IMR-90 (cell line): ENCODE results near the gene FLT4. TPM values are rescaled to one million over a fixed set of nuclear protein-coding genes. Genes with fewer than 3 reads are reported as not detected.

Experiments used
- ATAC-seq: fragments of 200-7000 bp; cut with Tn5 transposase; 2 replicates; pipeline ENCODE4 v1.9.1; 2020; ENCODE audit warnings: low read depth, mild to moderate bottlenecking, moderate library complexity
- BruUV-seq: library from RNA; stranded (reverse); fragments of 400-500 nt; replicated peaks from 2 replicates; lab custom pipeline; 2021; lab: Mats Ljungman, UMichigan
- CTCF ChIA-PET: fragments of 300-600 bp; formaldehyde crosslinking; extraction: SDS; loops from one replicate; lab custom pipeline; 2021; ENCODE audit warnings: antibody characterized with exemption; lab: Yijun Ruan, JAX
- POLR2A ChIA-PET: fragments of 300-600 bp; sonication (Branson Sonifier 250); formaldehyde crosslinking; loops from one replicate; lab custom pipeline; 2022; ENCODE audit warnings: antibody characterized with exemption; ENCODE audit not compliant: unreplicated experiment; lab: Charles Lee
- DNase-seq: peaks from one replicate; pipeline ENCODE4 v3.0.0; 2013
- H2AFZ ChIP-seq: replicated peaks from 2 replicates; pipeline ENCODE3; 2013; ENCODE audit warnings: low read length, mild to moderate bottlenecking; ENCODE audit not compliant: poor library complexity
- H2AK5ac ChIP-seq: 2 replicates; pipeline ENCODE4 v1.6.1; 2013; ENCODE audit warnings: low read depth, low read length, inconsistent platforms
- H2AK9ac ChIP-seq: replicated peaks from 2 replicates; pipeline ENCODE3; 2013; ENCODE audit warnings: mild to moderate bottlenecking, low read depth, low read length, moderate library complexity; ENCODE audit not compliant: poor library complexity
- H2BK120ac ChIP-seq: 2 replicates; pipeline ENCODE4 v1.6.1; 2013; ENCODE audit warnings: low read depth, low read length, inconsistent platforms
- H2BK15ac ChIP-seq: 3 replicates; pipeline ENCODE4 v1.6.1; 2013; ENCODE audit warnings: low read depth, low read length, inconsistent platforms
- H2BK20ac ChIP-seq: 2 replicates; pipeline ENCODE4 v1.6.1; 2013; ENCODE audit warnings: low read depth, mild to moderate bottlenecking, inconsistent platforms, low read length, moderate library complexity
- H2BK5ac ChIP-seq: 2 replicates; pipeline ENCODE4 v1.6.1; 2013; ENCODE audit warnings: mild to moderate bottlenecking, low read depth, low read length, inconsistent platforms; ENCODE audit not compliant: poor library complexity, severe bottlenecking
- H3K14ac ChIP-seq: replicated peaks from 2 replicates; pipeline ENCODE4 v1.6.1; 2013; ENCODE audit warnings: low read depth, low read length, inconsistent platforms
- H3K18ac ChIP-seq: 2 replicates; pipeline ENCODE4 v1.6.1; 2013; ENCODE audit warnings: low read depth, low read length, control low read depth
- H3K23ac ChIP-seq: 2 replicates; pipeline ENCODE4 v1.6.1; 2013; ENCODE audit warnings: low read depth, low read length, inconsistent platforms
- H3K27ac ChIP-seq: 2 replicates; pipeline ENCODE4 v1.5.1; 2013; ENCODE audit warnings: mild to moderate bottlenecking, control low read depth, low read length; ENCODE audit not compliant: insufficient read depth
- H3K27me3 ChIP-seq: 2 replicates; pipeline ENCODE4 v1.6.1; 2013; ENCODE audit warnings: low read length; ENCODE audit not compliant: control insufficient read depth, insufficient read depth
- H3K36me3 ChIP-seq: 2 replicates; pipeline ENCODE4 v1.6.1; 2013; ENCODE audit warnings: low read length, mixed read lengths; ENCODE audit not compliant: control insufficient read depth, insufficient read depth
- H3K4ac ChIP-seq: 2 replicates; pipeline ENCODE4 v1.6.1; 2013; ENCODE audit warnings: low read depth, low read length, inconsistent platforms
- H3K4me1 ChIP-seq: 2 replicates; pipeline ENCODE4 v1.6.1; 2013; ENCODE audit warnings: low read length, mixed read lengths; ENCODE audit not compliant: control insufficient read depth, insufficient read depth
- H3K4me2 ChIP-seq: 2 replicates; pipeline ENCODE4 v1.6.1; 2013; ENCODE audit warnings: low read depth, mild to moderate bottlenecking, control low read depth, low read length, moderate library complexity
- H3K4me3 ChIP-seq: 2 replicates; pipeline ENCODE4 v1.5.1; 2013; ENCODE audit warnings: low read depth, mild to moderate bottlenecking, control low read depth, low read length, moderate library complexity; ENCODE audit not compliant: insufficient read depth
- H3K56ac ChIP-seq: 2 replicates; pipeline ENCODE4 v1.6.1; 2013; ENCODE audit warnings: low read length, inconsistent platforms; ENCODE audit not compliant: insufficient read depth; ENCODE audit errors: extremely low read depth
- H3K79me1 ChIP-seq, 2 experiments: 2 replicates each; pipeline ENCODE4 v1.6.1; 2013; ENCODE audit warnings: low read length in 2 of 2, inconsistent platforms in 1 of 2, low read depth in 1 of 2
- H3K9ac ChIP-seq: 2 replicates; pipeline ENCODE4 v1.6.1; 2013; ENCODE audit warnings: low read depth, low read length, control low read depth
- H3K9me1 ChIP-seq: 2 replicates; pipeline ENCODE4 v1.6.1; 2013; ENCODE audit warnings: low read length, inconsistent platforms; ENCODE audit not compliant: insufficient read depth
- H3K9me3 ChIP-seq: 2 replicates; pipeline ENCODE4 v1.6.1; 2013; ENCODE audit warnings: low read length; ENCODE audit not compliant: control insufficient read depth, insufficient read depth
- H4K20me1 ChIP-seq: 2 replicates; pipeline ENCODE4 v1.6.1; 2013; ENCODE audit warnings: low read length, inconsistent platforms; ENCODE audit not compliant: insufficient read depth
- H4K5ac ChIP-seq: 2 replicates; pipeline ENCODE4 v1.6.1; 2013; ENCODE audit warnings: mild to moderate bottlenecking, low read depth, low read length, control low read depth
- H4K8ac ChIP-seq, 2 experiments: 2 replicates each; pipeline ENCODE4 v1.6.1; 2013; ENCODE audit warnings: low read depth in 2 of 2, low read length in 2 of 2, control low read depth in 1 of 2, inconsistent platforms in 1 of 2
- H4K91ac ChIP-seq: 2 replicates; pipeline ENCODE4 v1.6.1; 2013; ENCODE audit warnings: low read depth, low read length, inconsistent platforms; ENCODE audit not compliant: insufficient read depth
- BHLHE40 ChIP-seq: fragments of 150-350 bp; IDR thresholded peaks from 2 replicates; pipeline ENCODE4 v1.6.1; 2016; ENCODE audit warnings: mild to moderate bottlenecking, low read depth, low read length
- CHD1 ChIP-seq: IDR thresholded peaks from 2 replicates; pipeline ENCODE4 v1.6.1; 2012; ENCODE audit warnings: low read depth, low read length, improper control_type of control experiment
- FOS ChIP-seq: fragments of 150-350 bp; IDR thresholded peaks from 2 replicates; pipeline ENCODE4 v1.6.1; 2016; ENCODE audit warnings: low read depth, low read length
- MAFK ChIP-seq: IDR thresholded peaks from 2 replicates; pipeline ENCODE4 v1.6.1; 2012; ENCODE audit warnings: low read depth, low read length, improper control_type of control experiment
- MAZ ChIP-seq: IDR thresholded peaks from 2 replicates; pipeline ENCODE4 v1.6.1; 2012; ENCODE audit warnings: low read depth, mild to moderate bottlenecking, low read length, improper control_type of control experiment, moderate library complexity, borderline replicate concordance
- MXI1 ChIP-seq: IDR thresholded peaks from 2 replicates; pipeline ENCODE4 v1.6.1; 2012; ENCODE audit warnings: low read depth, mild to moderate bottlenecking, low read length, moderate library complexity, borderline replicate concordance
- NFE2L2 ChIP-seq: fragments of 150-350 bp; IDR thresholded peaks from 2 replicates; pipeline ENCODE4 v1.6.1; 2016; ENCODE audit warnings: low read depth, mild to moderate bottlenecking, low read length
- POLR2A ChIP-seq: IDR thresholded peaks from 2 replicates; pipeline ENCODE4 v1.6.1; 2012; ENCODE audit warnings: mild to moderate bottlenecking, low read depth, low read length
- RAD21 ChIP-seq: IDR thresholded peaks from 2 replicates; pipeline ENCODE4 v1.6.1; 2012; ENCODE audit warnings: low read length, improper control_type of control experiment
- RCOR1 ChIP-seq: IDR thresholded peaks from 2 replicates; pipeline ENCODE4 v1.6.1; 2012; ENCODE audit warnings: mild to moderate bottlenecking, low read length, improper control_type of control experiment; ENCODE audit not compliant: insufficient replicate concordance
- RFX5 ChIP-seq: IDR thresholded peaks from 2 replicates; pipeline ENCODE4 v1.8.0; 2012; ENCODE audit warnings: low read depth, mild to moderate bottlenecking, low read length, moderate library complexity
- SMC3 ChIP-seq: fragments of 150-350 bp; IDR thresholded peaks from 2 replicates; pipeline ENCODE4 v1.6.1; 2016; ENCODE audit warnings: low read depth, mild to moderate bottlenecking, antibody characterized with exemption, low read length, moderate library complexity
- WGBS, 2 experiments: methylation state at CpG; one replicate each; pipeline versions ENCODE4 v1.1.5 to v1.1.7; 2013; ENCODE audit warnings: missing lambda C conversion rate in 2 of 2; ENCODE audit not compliant: insufficient read length in 1 of 2; ENCODE audit errors: extremely low coverage in 2 of 2; 5-methylcytosine and 5-hydroxymethylcytosine counted together
- dilution Hi-C: fragments of 300-500 bp; cut with HindIII; formaldehyde crosslinking; loops from one replicate; pipeline ENCODE4 v1.14.3; 2018; ENCODE audit warnings: low sequenced_read_pairs; ENCODE audit not compliant: unreplicated experiment
- in situ Hi-C: fragments of 300-500 bp; cut with MboI; formaldehyde crosslinking; loops from 3 replicates; pipeline ENCODE4 v1.14.3; 2019; ENCODE audit warnings: low sequenced_read_pairs, inconsistent platforms, mixed read lengths
- intact Hi-C: fragments of 100-400 bp; cut with micrococcal nuclease; formaldehyde crosslinking; loops from 2 replicates; pipeline ENCODE4 v1.10.0; 2022
- polyA plus RNA-seq, 3 experiments: library from polyadenylated mRNA; depleted of rRNA; stranded (reverse); fragments of >200 nt; gene quantifications; 2 replicates each; pipeline ENCODE4 v1.2.3, GENCODE V29; 2012; ENCODE audit warnings: low replicate concordance in 1 of 3
- total RNA-seq: library from RNA; depleted of rRNA; stranded (reverse); fragments of >200 nt; gene quantifications from 2 replicates; pipeline ENCODE4 v1.2.3, GENCODE V29; 2012
- TF ChIP-seq, protein P1 (sequence below): conservative IDR thresholded peaks from 2 replicates; pipeline ENCODE4 v1.5.1; 2012; ENCODE audit warnings: mild to moderate bottlenecking, low read depth, low read length, improper control_type of control experiment
- TF ChIP-seq, protein P2 (sequence below): fragments of 150-350 bp; IDR thresholded peaks from 2 replicates; pipeline ENCODE4 v1.6.1; 2017; ENCODE audit warnings: mild to moderate bottlenecking, antibody characterized with exemption, low read length, low read depth
- TF ChIP-seq, protein P3 (sequence below): fragments of 150-350 bp; IDR thresholded peaks from 2 replicates; pipeline ENCODE4 v1.6.1; 2016; ENCODE audit warnings: low read depth, mild to moderate bottlenecking, low read length, moderate library complexity, borderline replicate concordance

The FLT4 gene
- total and polyA plus RNA-seq, 2 of the 4 experiments (the other 2 are of a cell fraction): under 0.01 to 0.07 TPM

DNA sequence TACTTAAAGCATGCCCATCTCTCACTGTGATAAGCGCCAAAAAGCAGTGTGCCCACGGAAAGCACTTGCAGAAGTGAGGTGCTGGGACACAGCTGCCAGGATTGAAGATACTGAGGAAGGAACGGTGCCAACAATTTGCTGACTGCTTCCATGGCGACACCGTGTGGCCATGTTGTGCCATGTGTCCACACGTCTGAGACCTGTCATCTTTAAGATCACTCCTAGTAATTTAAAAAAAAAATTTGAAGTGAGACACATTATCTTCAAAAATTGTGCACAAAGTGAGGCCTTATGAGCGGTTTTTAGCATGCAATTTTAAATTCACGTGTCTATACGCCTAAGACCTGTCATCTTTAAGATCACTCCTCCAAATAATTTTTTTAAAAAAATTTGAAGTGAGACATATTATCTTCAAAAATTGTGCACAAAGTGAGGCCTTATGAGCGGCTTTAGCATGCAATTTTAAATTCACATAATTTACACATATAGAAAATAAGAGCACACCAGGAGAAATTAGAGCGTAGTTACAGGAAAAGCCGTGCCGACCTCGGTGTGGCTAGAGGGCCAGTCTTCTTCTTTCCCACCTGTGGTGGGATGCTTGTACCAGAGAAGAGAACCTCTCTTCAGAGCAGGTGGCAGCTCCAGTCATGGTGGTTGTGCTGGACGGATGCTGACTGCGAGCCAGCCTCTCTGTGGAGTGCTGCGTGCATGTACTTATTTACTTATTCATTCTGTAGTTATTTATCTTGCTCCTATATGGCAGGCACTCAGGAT lies 21.4 kb upstream of the FLT4 start:
- H3K4ac ChIP-seq: no peak overlapping the region
- no peak overlapping the region for H4K5ac ChIP-seq
- H4K20me1 ChIP-seq: no peaks in the 10 kb centered on the region
- no peaks in the 10 kb centered on the region for H3K36me3 ChIP-seq
- ATAC-seq (peak; percentile 72), DNase-seq (peak; percentile 37)
- BruUV-seq: no TSS peak
- whole genome bisulfite sequencing, 2 experiments: no CpG with 5 or more reads among the region's 17 CpGs
- no peak overlapping the region for H3K4me3 ChIP-seq
- in situ Hi-C loops (no loop called here), intact Hi-C loops (loop anchor here (1.0 to 5.0 kb wide), 2 partner anchors 198 to 377 kb away; no protein-coding TSS in a partner anchor), dilution Hi-C loops (no loop called here)
- H3K18ac ChIP-seq: no peak overlapping the region
- no peak overlapping the region for H3K56ac ChIP-seq
- no peak overlapping the region for H3K14ac ChIP-seq
- no peak overlapping the region for H2AK9ac ChIP-seq
- H3K4me2 ChIP-seq: no peak overlapping the region
- H3K9ac ChIP-seq: no peak overlapping the region
- no peaks in the 10 kb centered on the region for H3K4me1 ChIP-seq
- no peak overlapping the region for H2BK120ac ChIP-seq
- no peak overlapping the region for H2AFZ ChIP-seq
- H3K9me3 ChIP-seq: no peaks in the 10 kb centered on the region
- no peak overlapping the region for H2BK20ac ChIP-seq
- no peaks in the 10 kb centered on the region for H3K9me1 ChIP-seq
- H3K27ac ChIP-seq: no peak overlapping the region
- no peak overlapping the region for H2BK5ac ChIP-seq
- no peak overlapping the region for H2AK5ac ChIP-seq
- CTCF ChIA-PET: interaction anchor here (0.6 kb wide), 1 partner anchor 352 kb away, joined by 3 read pairs; no protein-coding TSS in a partner anchor
- H3K27me3 ChIP-seq: peaks cover 14% of the 10 kb centered on the region
- no peak overlapping the region for H3K23ac ChIP-seq
- H4K8ac ChIP-seq: no peak overlapping the region
- H4K91ac ChIP-seq: no peak overlapping the region
- POLR2A ChIA-PET: no interaction called here
- no peak overlapping the region for H2BK15ac ChIP-seq
- H3K79me1 ChIP-seq: no peaks in the 10 kb centered on the region
- TF ChIP-seq CHD1 (no peak), MXI1 (no peak), BHLHE40 (no peak), SMC3 (no peak; the same call in 1 of the 2 replicates), NFE2L2 (no peak), MAZ (no peak), RCOR1 (no peak), RFX5 (no peak), MAFK (no peak), RAD21 (peak; percentile 30; the same call in 1 of the 2 replicates), POLR2A (no peak), FOS (no peak)
- TF ChIP-seq, protein P1, sequence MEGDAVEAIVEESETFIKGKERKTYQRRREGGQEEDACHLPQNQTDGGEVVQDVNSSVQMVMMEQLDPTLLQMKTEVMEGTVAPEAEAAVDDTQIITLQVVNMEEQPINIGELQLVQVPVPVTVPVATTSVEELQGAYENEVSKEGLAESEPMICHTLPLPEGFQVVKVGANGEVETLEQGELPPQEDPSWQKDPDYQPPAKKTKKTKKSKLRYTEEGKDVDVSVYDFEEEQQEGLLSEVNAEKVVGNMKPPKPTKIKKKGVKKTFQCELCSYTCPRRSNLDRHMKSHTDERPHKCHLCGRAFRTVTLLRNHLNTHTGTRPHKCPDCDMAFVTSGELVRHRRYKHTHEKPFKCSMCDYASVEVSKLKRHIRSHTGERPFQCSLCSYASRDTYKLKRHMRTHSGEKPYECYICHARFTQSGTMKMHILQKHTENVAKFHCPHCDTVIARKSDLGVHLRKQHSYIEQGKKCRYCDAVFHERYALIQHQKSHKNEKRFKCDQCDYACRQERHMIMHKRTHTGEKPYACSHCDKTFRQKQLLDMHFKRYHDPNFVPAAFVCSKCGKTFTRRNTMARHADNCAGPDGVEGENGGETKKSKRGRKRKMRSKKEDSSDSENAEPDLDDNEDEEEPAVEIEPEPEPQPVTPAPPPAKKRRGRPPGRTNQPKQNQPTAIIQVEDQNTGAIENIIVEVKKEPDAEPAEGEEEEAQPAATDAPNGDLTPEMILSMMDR: peak; percentile 41
- TF ChIP-seq, protein P2, sequence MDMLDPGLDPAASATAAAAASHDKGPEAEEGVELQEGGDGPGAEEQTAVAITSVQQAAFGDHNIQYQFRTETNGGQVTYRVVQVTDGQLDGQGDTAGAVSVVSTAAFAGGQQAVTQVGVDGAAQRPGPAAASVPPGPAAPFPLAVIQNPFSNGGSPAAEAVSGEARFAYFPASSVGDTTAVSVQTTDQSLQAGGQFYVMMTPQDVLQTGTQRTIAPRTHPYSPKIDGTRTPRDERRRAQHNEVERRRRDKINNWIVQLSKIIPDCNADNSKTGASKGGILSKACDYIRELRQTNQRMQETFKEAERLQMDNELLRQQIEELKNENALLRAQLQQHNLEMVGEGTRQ: no peak
- TF ChIP-seq, protein P3, sequence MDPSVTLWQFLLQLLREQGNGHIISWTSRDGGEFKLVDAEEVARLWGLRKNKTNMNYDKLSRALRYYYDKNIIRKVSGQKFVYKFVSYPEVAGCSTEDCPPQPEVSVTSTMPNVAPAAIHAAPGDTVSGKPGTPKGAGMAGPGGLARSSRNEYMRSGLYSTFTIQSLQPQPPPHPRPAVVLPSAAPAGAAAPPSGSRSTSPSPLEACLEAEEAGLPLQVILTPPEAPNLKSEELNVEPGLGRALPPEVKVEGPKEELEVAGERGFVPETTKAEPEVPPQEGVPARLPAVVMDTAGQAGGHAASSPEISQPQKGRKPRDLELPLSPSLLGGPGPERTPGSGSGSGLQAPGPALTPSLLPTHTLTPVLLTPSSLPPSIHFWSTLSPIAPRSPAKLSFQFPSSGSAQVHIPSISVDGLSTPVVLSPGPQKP: no peak
